Thyroid gland (tissue), 4 donors: ENCODE measurements around the gene SOX13. TPM values are rescaled to one million over a fixed set of nuclear protein-coding genes. Genes with fewer than 3 reads are reported as not detected.

Experiments used
- DNase-seq, 2 donors: peaks; one replicate each; pipeline ENCODE4 v3.0.0-alpha.2; 2019
- H3K27ac ChIP-seq, 3 donors: fragments of 200-600 bp; sonication (generic); 1 replicate in 2 of 3; 2 replicates in 1 of 3; pipeline ENCODE4 v1.5.1; 2016 to 2019; ENCODE audit warnings: mild to moderate bottlenecking in 1 of 3, moderate library complexity in 1 of 3
- H3K27me3 ChIP-seq: fragments of 200-600 bp; sonication (generic); one replicate; pipeline ENCODE4 v1.5.1; 2019
- H3K36me3 ChIP-seq, 2 donors: fragments of 200-600 bp; sonication (generic); one replicate each; pipeline ENCODE4 v1.5.1; 2016 to 2019
- H3K4me1 ChIP-seq, 2 donors: fragments of 200-600 bp; sonication (generic); one replicate each; pipeline ENCODE4 v1.5.1; 2017 to 2019
- H3K4me3 ChIP-seq, 3 donors: fragments of 200-600 bp; sonication (generic); replicated peaks in 1 of 3; 1 replicate in 2 of 3; 2 replicates in 1 of 3; pipeline ENCODE4 v1.5.1; 2016; ENCODE audit warnings: mild to moderate bottlenecking in 1 of 3
- H3K9me3 ChIP-seq: fragments of 200-600 bp; sonication (generic); one replicate; pipeline ENCODE4 v1.5.1; 2017
- CTCF ChIP-seq, 6 experiments: fragments of 200-600 bp in 3 of 6; fragments of 450-650 bp in 3 of 6; sonication (generic) in 3 of 6; IDR thresholded peaks; one replicate each; pipeline ENCODE4 v1.5.1; 2016 to 2019; ENCODE audit warnings: antibody characterized with exemption in 6 of 6, mild to moderate bottlenecking in 2 of 6, inconsistent platforms in 1 of 6, moderate library complexity in 1 of 6
- POLR2A ChIP-seq, 2 donors: fragments of 450-650 bp; IDR thresholded peaks; one replicate each; pipeline ENCODE4 v1.6.1; 2017; ENCODE audit warnings: antibody characterized with exemption in 2 of 2, mild to moderate bottlenecking in 2 of 2, moderate library complexity in 1 of 2
- WGBS, 2 donors: methylation state at CpG; one replicate each; pipeline ENCODE4 v1.1.5; 2017; 5-methylcytosine and 5-hydroxymethylcytosine counted together
- intact Hi-C: fragments of 100-400 bp; cut with DNase I; formaldehyde crosslinking; loops from one replicate; pipeline ENCODE4 v1.15.1; 2023
- total RNA-seq, 4 donors: library from RNA; depleted of rRNA; stranded (reverse); fragments of >200 nt; gene quantifications; one replicate each; pipeline ENCODE4 v1.2.3, GENCODE V29; 2016

Gene SOX13
- total RNA-seq, 4 donors from 2014 or later: 19.4 to 29.3 (median 20.8) TPM

GRCh38 chr1:204031098-204031710 lies 41.7 kb upstream of the SOX13 start:
- no peak overlapping the region for H3K27ac ChIP-seq
- no peak for TF ChIP-seq CTCF (IDR thresholded peaks at IDR 0.05)
- TF ChIP-seq POLR2A (IDR thresholded peaks at IDR 0.05): no peak
- H3K4me3 ChIP-seq: no peak overlapping the region
- no peaks in the 10 kb centered on the region for H3K9me3 ChIP-seq
- no peaks in the 10 kb centered on the region for H3K27me3 ChIP-seq
- H3K4me1 ChIP-seq: no peaks in the 10 kb centered on the region
- WGBS, 2 donors: 59 to 81% methylated on average over 11 of the region's 11 CpGs
- no peaks in the 10 kb centered on the region for H3K36me3 ChIP-seq
- intact Hi-C loops: no loop called here
- no peak for DNase-seq

- TF ChIP-seq POLR2A (IDR thresholded peaks at IDR 0.05): no peak
- no peak for TF ChIP-seq CTCF (IDR thresholded peaks at IDR 0.05)
- H3K9me3 ChIP-seq: no peaks in the 10 kb centered on the region
- no peaks in the 10 kb centered on the region for H3K27me3 ChIP-seq
- no peaks in the 10 kb centered on the region for H3K36me3 ChIP-seq
- H3K4me1 ChIP-seq: no peaks in the 10 kb centered on the region
- intact Hi-C loops: no loop called here
- DNase-seq: no peak
- no peak overlapping the region for H3K4me3 ChIP-seq
- 53 to 62% methylated on average over 4 of the region's 4 CpGs for WGBS, 2 donors
- H3K27ac ChIP-seq: no peak overlapping the region
These were observed 40.2 kb upstream of the SOX13 start for GRCh38 chr1:204032642-204033235.

DNA sequence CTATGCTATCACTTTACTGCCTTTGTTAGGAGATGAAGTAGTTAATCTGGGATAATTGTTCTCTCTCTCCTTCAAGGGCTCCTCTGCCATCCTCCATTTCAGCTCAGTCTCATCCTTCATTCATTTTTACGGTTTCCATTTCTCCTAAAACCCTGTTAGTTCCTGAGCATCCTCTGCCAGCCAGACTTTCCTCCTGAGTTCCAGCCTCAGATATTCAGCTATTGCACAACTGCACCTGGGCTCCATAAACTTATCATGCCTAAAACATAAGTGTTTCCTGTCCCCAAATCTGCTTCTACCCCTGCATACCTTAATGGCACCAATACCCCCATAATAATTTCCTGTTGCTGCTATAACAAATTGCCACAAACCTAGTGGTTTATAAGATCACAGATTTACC lies 39.6 kb upstream of the SOX13 start:
- no peaks in the 10 kb centered on the region for H3K27me3 ChIP-seq
- no peaks in the 10 kb centered on the region for H3K9me3 ChIP-seq
- H3K4me3 ChIP-seq: no peak overlapping the region
- no peak for TF ChIP-seq POLR2A (IDR thresholded peaks at IDR 0.05)
- TF ChIP-seq CTCF (IDR thresholded peaks at IDR 0.05): no peak
- H3K4me1 ChIP-seq: no peaks in the 10 kb centered on the region
- no peaks in the 10 kb centered on the region for H3K36me3 ChIP-seq
- intact Hi-C loops: no loop called here
- WGBS, 2 donors: 54 to 71% methylated on average over 1 of the region's 1 CpG
- H3K27ac ChIP-seq: no peak overlapping the region
- DNase-seq: no peak

GRCh38 chr1:204036882-204037655 lies 35.8 kb upstream of the SOX13 start:
- intact Hi-C loops: no loop called here

More at GRCh38 chr1:204036882-204037655, 35.8 kb upstream of the SOX13 start:
- no peak for TF ChIP-seq CTCF (IDR thresholded peaks at IDR 0.05)
- no peak for TF ChIP-seq POLR2A (IDR thresholded peaks at IDR 0.05)
- 67 to 74% methylated on average over 14 of the region's 14 CpGs for WGBS, 2 donors
- no peaks in the 10 kb centered on the region for H3K36me3 ChIP-seq
- H3K27me3 ChIP-seq: no peaks in the 10 kb centered on the region
- DNase-seq: no peak
- no peak overlapping the region for H3K4me3 ChIP-seq
- H3K27ac ChIP-seq: no peak overlapping the region
- no peaks in the 10 kb centered on the region for H3K9me3 ChIP-seq
- peaks cover 13 to 14% of the 10 kb centered on the region in 2 donors for H3K4me1 ChIP-seq
